Astrocyte of the cerebellum (primary cell): ENCODE data around the gene PUM2.

ENCODE experiments used
- DNase-seq: peaks from one replicate; pipeline ENCODE4 v3.0.0-alpha.2; 2011; ENCODE audit warnings: low read depth
- H3K4me3 ChIP-seq: 2 replicates; pipeline ENCODE4 v1.5.1; 2011; ENCODE audit warnings: mild to moderate bottlenecking, low read depth, low read length, moderate library complexity
- CTCF ChIP-seq: IDR thresholded peaks from 2 replicates; pipeline ENCODE4 v1.5.1; 2012; ENCODE audit warnings: low read length, low read depth, moderate library complexity, mild to moderate bottlenecking; ENCODE audit errors: missing control alignments
- in situ Hi-C: cut with HindIII; loops from 2 replicates; pipeline ENCODE4 v1.10.0; 2017; ENCODE audit warnings: low sequenced_read_pairs

PUM2 gene

GRCh38 chr2:20326163-20326780 lies 24.4 kb downstream of the PUM2 start:
- H3K4me3 ChIP-seq, result no peak overlapping the region
- TF ChIP-seq CTCF, result peak; percentile 93
- peak; percentile 9 for DNase-seq
- in situ Hi-C loops, result loop anchor here (5.0 kb wide), 1 partner anchor 39 kb away; no protein-coding TSS in a partner anchor

GRCh38 chr2:20322527-20323300 lies 27.9 kb downstream of the PUM2 start:
- in situ Hi-C loops, result no loop called here
- no peak overlapping the region for H3K4me3 ChIP-seq
- DNase-seq, result no peak
- TF ChIP-seq CTCF, result no peak

- TF ChIP-seq CTCF, result no peak
- in situ Hi-C loops, result no loop called here
- no peak for DNase-seq
- H3K4me3 ChIP-seq, result no peak overlapping the region
These were observed 33.0 kb downstream of the PUM2 start for GRCh38 chr2:20317690-20318089.

GRCh38 chr2:20317197-20317596 lies 33.4 kb downstream of the PUM2 start:
- in situ Hi-C loops, result no loop called here
- no peak overlapping the region for H3K4me3 ChIP-seq
- no peak for TF ChIP-seq CTCF
- no peak for DNase-seq

GRCh38 chr2:20314562-20315501 lies 35.8 kb downstream of the PUM2 start:
- TF ChIP-seq CTCF, result no peak
- in situ Hi-C loops, result no loop called here
- DNase-seq, result no peak
- no peak overlapping the region for H3K4me3 ChIP-seq

GRCh38 chr2:20313659-20314058 lies 37.0 kb downstream of the PUM2 start:
- H3K4me3 ChIP-seq, result no peak overlapping the region
- no peak for DNase-seq
- no peak for TF ChIP-seq CTCF
- in situ Hi-C loops, result no loop called here
